Ureter (tissue), 1 donor: ENCODE data around the gene ENPP7. TPM values are rescaled to one million over a fixed set of nuclear protein-coding genes. Genes with fewer than 3 reads are reported as not detected.
"Not testable (repeated sequence)": the region's sequence is repeated elsewhere in the genome, so short reads cannot be mapped to it uniquely, and the experiment has no call there.

Source experiments
- DNase-seq: peaks from one replicate; pipeline ENCODE4 v3.0.0-alpha.2; 2020; ENCODE audit warnings: low spot score
- total RNA-seq: library from RNA; stranded (reverse); gene quantifications from one replicate; pipeline ENCODE4 v1.2.4, GENCODE V29; 2023
- donor health status: DM: yes; HTN: yes; CAD: no.

Gene ENPP7
- total RNA-seq, 1 donor from 2014 or later, result 0.18 TPM

DNA sequence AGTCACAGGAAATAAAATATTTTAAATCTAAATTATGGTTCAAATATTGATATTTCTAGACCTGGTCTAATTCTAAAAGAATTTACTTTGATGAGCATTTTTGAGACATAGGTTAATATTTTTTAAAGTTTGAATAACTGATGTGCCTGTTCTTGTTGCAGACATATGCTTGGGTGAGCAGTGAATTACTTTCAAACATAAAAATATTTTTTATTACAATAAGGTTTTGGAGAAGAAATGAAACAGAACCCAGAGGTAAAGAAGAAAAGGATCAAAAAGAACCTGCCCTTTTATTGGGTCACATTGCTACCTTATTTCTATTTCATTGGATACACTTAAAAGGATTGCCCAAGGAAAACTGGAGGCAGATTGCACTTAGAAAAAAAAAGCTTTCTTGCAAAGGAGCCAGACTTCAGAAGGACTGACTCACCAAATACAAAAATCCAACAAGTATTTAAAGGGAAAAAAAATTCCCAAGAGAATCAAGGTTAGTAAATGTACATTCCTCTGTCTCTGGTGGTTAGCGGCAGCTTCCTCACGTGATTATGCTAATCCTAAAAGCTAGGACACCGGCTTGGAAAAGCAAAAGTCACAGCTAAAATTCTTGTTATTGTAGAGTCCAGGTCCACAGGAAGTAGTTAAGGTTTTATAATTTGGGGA is 18.5 kb downstream of the ENPP7 start:
- no peak for DNase-seq

DNA sequence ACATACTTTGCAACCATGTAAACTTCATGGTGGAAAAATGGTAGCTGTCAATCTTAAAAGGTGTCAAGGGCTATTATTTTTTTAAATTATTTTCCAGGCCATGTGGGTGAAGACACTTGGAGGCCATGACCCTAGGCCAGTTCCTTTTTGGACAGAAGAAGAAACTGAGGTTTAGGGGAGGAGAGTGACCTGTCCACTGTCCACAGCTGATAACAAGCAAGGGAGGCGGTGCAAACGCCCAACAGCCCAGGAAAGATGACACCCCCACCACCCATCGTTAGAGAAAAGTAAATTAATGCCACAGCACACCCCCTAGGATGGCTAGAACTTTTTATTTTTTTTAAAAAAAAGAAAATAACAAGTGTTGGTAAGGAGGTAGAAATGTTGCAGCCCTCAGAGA is 19.2 kb downstream of the ENPP7 start:
- no peak for DNase-seq

GRCh38 chr17:79750650-79751545 is 20.2 kb downstream of the ENPP7 start:
- DNase-seq, result no peak

- no peak for DNase-seq
Observed at GRCh38 chr17:79752175-79752574, 21.4 kb downstream of the ENPP7 start.

GRCh38 chr17:79754370-79754769 is 23.6 kb downstream of the ENPP7 start:
- DNase-seq, result no peak

- not testable (repeated sequence) for DNase-seq
Observed at GRCh38 chr17:79754903-79755302, 24.2 kb downstream of the ENPP7 start.

DNA sequence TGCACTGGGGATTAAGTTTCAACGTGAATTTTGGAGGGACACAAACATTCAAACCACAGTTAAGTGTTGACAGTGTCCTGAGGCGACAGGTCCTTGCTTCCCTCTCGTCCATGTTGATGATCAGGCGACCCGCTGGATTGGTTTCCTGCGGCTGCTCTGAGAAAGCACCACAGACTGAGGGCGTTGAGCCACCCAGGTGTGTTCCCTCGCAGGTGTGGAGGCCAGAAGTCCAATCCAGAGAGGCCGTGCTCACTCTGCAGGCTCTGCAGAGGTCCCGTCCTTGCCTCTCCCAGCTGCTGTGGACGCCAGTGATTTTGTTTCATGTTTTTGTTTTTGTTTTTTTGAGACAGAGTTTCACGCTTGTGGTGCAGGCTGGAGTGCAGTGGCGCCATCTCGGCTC is 24.8 kb downstream of the ENPP7 start:
- DNase-seq, result no peak

- no peak for DNase-seq
Observed at GRCh38 chr17:79757140-79757745, 26.5 kb downstream of the ENPP7 start.

DNA sequence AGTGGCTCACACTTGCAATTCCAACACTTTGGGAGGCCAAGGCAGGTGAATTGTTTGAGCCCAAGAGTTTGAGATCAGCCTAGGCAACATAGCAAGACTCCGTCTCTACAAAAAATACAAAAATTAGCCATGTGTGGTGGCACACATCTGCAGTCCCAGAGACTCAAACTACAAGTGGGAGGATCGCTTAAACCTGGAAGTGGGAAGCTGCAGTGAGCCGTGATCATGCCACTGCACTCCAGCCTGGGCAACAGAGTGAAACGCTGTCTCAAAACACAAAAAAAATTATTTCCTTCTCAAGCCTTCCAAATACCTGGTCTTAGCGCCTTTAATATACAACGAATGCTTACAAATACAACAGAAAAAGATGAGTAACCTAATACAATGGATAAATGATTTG is 27.5 kb downstream of the ENPP7 start:
- no peak for DNase-seq

DNA sequence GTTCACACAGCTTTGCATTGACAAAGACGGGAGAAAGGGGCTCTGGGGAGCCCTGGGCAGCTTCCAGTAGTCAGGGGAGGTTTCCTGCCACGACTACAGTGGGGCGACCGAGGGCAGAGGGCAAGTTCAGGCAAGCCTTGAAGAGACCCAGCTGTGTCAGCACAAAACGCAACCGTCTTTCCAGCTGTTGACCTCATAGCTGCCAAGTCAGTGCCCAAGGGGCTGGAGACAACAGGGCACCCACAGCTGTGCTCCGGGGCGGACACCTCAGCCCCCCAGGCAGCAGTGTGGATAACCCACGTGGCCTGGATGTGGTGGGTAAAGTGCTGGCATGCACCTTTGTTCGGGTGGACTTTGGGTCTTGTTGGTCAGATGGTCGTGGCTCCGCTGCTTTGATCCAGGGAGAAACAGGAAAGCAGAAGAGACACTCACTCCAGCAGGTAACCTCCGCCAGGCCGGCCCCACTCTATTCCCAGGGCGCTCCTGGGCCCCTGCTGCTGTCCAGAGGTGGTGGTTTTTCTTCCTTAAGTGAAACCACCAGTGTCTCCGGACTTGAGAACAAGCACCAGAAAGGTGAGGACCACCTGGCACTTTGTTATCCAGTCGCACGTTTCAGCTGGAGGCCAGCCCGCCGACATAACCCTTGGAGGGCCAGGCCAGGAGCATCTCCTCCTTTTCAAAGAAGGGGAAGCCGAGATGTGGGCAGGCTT is 29.6 kb downstream of the ENPP7 start:
- DNase-seq, result no peak

DNA sequence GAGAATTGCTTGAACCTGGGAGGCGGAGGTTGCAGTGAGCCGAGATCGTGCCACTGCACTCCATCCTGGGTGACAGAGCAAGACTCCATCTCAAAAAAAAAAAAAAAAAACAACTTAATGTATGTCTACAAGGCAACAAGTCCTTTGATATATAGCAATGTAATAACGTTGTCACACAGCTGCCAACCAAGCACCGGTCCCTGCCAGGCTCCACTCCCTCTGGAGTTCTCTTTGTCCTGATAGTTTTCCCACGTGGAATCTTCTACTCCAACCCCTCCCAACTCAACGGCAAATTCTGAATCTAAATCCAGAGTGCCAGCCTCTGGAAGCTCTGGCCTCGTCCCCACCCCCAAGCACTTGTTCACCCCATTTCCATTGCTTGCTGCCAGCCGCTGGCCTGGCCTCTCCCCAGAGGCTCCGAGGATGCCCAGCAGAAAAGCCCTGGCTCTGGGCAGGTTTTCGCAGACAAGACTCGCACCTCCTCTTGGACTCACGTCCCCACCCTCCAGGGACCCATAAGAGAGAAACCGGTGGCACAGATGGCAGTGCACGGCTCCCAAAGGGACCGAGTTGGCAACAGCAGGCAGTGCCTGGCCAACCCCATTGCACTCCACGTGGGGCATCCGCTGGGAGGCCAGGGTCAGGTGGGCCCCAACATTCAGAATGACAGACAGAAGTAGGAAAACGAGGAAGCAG is 31.3 kb downstream of the ENPP7 start:
- DNase-seq, result no peak

DNA sequence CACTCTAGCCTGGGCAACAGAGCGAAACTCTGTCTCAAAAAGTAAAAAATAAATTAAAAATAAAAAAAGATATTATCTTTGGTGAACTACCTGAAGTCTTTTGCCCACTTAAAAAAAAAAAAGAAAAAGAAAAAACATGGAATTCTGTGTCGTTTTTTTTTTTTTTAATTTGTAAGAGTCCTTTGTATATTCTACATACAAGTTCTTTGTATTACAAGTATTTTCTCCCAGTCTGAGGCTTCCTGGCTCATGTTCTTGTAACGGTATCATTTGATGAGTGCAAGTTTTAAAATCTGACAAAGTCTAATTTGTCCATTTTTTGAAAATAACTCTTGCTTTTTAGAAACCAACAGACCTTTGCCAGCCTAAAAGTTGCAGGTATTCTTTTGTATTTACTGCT is 35.0 kb downstream of the ENPP7 start:
- no peak for DNase-seq

- DNase-seq, result no peak
Observed at GRCh38 chr17:79769570-79770506, 39.1 kb downstream of the ENPP7 start.

DNA sequence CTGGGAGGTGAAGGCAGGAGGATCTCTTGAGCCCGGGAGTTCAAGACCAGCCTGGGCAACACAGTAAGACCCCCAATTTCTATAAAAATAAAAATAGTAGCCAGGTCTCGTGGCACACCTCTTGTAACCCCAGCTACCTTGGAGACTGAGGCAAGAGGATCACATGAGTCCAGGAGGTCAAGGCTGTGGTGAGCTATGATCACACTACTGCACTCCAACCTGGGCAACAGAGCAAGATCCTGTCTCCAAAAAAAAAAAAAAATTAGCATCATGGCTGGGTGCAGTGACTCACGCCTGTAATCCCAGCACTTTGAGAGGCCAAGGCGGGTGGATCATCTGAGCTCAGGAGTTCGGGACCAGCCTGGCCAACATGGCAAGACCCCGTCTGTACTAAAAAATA is 40.5 kb downstream of the ENPP7 start:
- no peak for DNase-seq

- DNase-seq, result not testable (repeated sequence)
Observed at GRCh38 chr17:79772726-79773125, 42.0 kb downstream of the ENPP7 start.

DNA sequence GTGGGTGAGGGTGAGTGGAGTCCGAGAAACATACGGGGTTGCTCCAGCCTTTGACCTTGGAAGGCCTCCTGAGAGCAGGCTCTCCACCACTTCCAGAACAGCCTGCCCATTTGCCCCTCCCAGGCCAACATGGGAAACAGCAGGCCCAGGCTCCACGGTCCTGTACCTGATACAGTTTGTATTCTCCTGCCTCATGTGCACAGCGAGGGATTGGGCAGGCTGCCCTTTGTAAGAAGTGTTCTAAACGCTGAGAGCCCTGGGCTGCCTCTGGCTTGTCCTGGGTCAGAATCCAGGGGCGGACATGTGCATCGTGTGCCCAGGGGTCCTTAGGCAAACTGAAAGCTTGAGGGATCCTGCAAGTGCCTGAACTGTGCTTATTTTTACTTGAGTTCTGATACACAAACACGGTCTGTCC is 43.8 kb downstream of the ENPP7 start:
- DNase-seq, result no peak

DNA sequence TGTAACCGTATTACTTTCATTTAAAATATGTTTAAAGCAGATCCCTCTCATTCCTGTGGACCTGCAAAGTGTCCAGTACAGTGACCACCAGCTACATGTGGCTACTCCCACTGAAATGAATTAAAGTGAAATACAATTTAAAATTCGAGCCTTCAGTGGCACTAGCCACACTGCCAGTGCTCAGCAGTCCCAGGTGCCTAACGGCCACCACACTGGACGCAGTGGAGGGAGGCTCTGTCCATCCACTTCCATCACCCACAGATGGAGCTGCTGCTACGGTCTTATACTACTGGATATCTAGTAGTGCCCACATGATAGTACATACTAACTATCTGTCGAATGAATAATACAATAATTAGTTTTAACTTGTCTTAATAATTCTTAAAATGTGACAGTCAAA is 44.9 kb downstream of the ENPP7 start:
- DNase-seq, result no peak

GRCh38 chr17:79776376-79777119 is 45.8 kb downstream of the ENPP7 start:
- DNase-seq, result no peak

DNA sequence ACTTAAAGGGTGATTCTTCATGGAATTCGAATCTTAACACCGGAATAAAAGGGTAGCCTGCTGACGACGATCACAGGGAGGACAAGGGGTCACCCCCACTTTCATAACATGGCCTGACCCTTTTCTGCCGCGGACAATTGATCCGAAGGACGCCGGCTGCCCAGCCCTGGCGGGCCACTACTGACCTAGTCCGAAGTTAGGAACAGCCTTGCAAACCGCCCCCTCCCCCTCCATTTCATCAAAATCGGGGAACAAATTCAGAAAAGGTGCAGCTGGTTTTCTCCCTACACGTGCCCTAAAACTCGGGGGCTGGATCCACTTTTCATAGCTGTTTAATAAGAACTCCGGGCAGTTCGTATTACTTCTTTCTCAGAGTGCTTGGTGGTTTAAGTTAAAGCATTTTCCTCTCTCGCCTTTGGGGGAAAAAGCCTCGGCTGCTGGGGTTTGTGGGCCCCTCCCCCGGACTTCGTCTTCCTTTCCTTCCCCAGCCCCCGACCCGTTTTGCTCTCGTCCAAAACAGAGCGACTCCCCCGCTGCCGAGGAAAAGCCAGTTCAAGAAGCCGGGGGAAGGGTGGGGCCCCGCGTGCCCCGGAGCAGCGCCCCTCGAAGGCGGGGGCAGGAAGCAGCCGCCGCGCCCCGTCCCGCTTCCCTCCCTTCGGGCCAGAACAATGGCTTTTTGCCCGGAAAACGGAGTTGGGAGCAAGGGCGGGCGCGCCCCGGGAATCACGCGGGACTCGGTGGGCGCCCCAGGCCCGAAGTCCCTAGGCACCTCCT is 46.6 kb downstream of the ENPP7 start:
- no peak for DNase-seq
